Measurements from ENCODE around the gene NUP85.
"Not testable (repeated sequence)": the region's sequence is repeated elsewhere in the genome, so short reads cannot be mapped to it uniquely, and the experiment has no call there.

The NUP85 gene

DNA sequence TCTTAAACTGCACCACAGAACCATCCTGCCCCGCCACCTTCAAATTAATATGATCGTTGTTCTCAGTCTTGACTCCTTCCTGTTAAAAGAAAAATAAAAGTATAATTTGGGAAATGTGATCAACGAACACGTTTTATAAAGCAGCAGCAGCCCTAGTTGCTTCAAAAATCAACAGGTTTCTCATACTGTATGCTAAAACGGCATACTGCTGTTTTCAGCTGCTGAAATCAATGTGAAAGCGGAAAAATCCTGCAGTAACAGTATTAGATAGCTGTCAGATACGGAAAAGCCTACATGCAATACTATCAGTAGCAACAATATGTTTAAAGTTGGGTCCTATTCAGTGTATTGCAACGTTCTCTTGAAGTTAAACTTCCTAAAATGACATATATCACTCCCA lies 24.4 kb upstream of the NUP85 start:
- Histone ChIP-seq H3K36me3 (ENCODE audit: control insufficient read depth, low read depth, low read length) (peaks cover 38% of the 10 kb centered on the region), H3K4me3 (ENCODE audit: low read length) (peak overlapping the region; percentile 86), H3K27ac (ENCODE audit: low read length) (no peak overlapping the region), H3K9ac (ENCODE audit: low read length) (peak overlapping the region; percentile 88), H3K4me1 (ENCODE audit: control insufficient read depth, low read depth, low read length) (peaks cover 4% of the 10 kb centered on the region), H3K27me3 (ENCODE audit: control insufficient read depth, insufficient read depth, low read length) (no peaks in the 10 kb centered on the region), H3K9me3 (ENCODE audit: control insufficient read depth, low read depth, low read length) (no peaks in the 10 kb centered on the region)

DNA sequence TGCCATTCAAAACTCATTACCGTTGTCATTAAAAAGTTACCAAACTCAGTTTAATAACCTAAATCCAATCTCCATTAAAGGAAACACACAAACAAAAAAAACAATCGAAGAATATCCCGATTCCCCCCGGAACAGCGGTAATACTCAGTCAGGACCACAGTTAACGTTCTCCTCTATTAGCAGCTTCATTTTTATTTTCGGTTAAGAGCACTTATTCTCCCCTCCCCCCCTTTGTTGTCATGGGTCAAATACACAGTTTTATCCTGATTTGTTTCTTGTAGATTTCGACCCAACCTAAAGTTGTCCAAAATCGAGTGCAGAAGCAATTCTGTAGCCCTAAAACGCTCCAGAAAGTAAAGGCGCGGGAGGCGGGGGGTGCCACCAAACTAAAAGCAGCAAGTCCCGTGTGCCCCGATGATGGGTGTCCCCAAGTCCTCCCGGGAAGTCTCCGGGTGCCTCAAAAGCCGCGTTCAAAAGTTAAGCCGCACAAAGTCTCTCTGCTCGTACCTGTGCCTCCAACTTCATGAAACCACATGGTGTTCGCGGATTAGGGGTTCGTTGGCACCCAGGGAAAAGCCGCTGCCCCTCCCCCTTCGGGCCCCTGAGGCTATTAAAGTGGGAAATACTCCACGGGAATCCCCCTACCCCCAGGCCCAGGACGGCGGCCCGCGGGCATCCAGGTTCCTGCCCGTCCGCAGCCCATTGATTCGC lies 23.7 kb upstream of the NUP85 start:
- H3K9me3 ChIP-seq (ENCODE audit: control insufficient read depth, low read depth, low read length), result no peaks in the 10 kb centered on the region
- H3K27me3 ChIP-seq (ENCODE audit: control insufficient read depth, insufficient read depth, low read length), result no peaks in the 10 kb centered on the region
- H3K9ac ChIP-seq (ENCODE audit: low read length), result peak overlapping the region; percentile 88
- peak overlapping the region; percentile 86 for H3K4me3 ChIP-seq (ENCODE audit: low read length)
- peak overlapping the region; percentile 51 for H3K27ac ChIP-seq (ENCODE audit: low read length)
- H3K4me1 ChIP-seq (ENCODE audit: control insufficient read depth, low read depth, low read length), result peaks cover 4% of the 10 kb centered on the region
- peaks cover 32% of the 10 kb centered on the region for H3K36me3 ChIP-seq (ENCODE audit: control insufficient read depth, low read depth, low read length)

- Histone ChIP-seq H3K4me3 (ENCODE audit: low read length) (peak overlapping the region; percentile 86), H3K36me3 (ENCODE audit: control insufficient read depth, low read depth, low read length) (peaks cover 28% of the 10 kb centered on the region), H3K27ac (ENCODE audit: low read length) (peak overlapping the region; percentile 51), H3K27me3 (ENCODE audit: control insufficient read depth, insufficient read depth, low read length) (no peaks in the 10 kb centered on the region), H3K9ac (ENCODE audit: low read length) (peak overlapping the region; percentile 88), H3K9me3 (ENCODE audit: control insufficient read depth, low read depth, low read length) (no peaks in the 10 kb centered on the region), H3K4me1 (ENCODE audit: control insufficient read depth, low read depth, low read length) (peaks cover 4% of the 10 kb centered on the region)
Measured at GRCh38 chr17:75182319-75182568, 23.2 kb upstream of the NUP85 start.

DNA sequence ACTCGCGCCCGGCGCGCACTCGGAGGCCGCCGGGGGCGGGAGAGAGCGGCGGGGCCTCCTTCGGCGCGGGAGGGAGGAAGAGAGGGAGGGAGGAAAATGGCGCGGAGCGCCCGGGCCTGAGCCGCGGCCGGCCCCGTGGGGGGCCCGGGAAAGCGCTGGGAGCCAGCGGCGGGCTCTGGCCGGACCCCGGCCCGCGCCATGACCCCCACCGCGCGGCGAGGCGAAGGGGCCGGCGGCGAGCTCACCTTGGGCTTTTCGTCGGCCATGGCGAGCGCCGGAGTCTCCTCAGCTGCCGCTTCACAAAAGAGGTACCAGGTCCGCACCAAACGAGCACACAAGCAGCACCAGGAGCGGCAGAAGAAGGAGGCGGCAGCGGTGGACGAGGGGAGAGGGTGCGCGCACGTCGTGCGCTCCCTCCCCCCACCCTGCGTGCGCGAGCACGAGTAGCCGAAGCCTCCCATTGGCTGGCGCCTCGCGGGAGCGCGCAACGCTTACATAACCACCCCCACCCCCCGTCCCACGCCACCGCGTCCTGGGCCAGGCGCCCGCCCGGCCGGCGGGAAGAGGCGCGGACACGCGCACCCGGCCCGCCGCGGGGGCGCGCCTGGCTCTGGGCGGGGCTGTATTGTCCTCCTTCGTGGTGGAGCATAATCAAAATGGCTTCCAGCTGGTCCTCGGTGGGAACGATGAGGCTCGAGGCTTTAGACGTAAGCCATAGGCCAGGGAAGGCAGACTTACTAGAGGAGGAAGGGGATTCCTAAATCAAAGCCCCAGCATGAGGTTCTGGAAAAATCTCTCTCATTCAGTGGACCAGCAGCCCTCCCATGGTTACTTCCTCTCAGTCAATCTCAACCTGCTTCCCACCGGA lies 22.7 kb upstream of the NUP85 start, which contains the start of gene SUMO2:
Gene SUMO2 (minus strand): TSS at position 391 of the 868 bp plus-strand sequence. CDS start 125 bp downstream, at position 266.
- no peaks in the 10 kb centered on the region for H3K9me3 ChIP-seq (ENCODE audit: control insufficient read depth, low read depth, low read length)

DNA sequence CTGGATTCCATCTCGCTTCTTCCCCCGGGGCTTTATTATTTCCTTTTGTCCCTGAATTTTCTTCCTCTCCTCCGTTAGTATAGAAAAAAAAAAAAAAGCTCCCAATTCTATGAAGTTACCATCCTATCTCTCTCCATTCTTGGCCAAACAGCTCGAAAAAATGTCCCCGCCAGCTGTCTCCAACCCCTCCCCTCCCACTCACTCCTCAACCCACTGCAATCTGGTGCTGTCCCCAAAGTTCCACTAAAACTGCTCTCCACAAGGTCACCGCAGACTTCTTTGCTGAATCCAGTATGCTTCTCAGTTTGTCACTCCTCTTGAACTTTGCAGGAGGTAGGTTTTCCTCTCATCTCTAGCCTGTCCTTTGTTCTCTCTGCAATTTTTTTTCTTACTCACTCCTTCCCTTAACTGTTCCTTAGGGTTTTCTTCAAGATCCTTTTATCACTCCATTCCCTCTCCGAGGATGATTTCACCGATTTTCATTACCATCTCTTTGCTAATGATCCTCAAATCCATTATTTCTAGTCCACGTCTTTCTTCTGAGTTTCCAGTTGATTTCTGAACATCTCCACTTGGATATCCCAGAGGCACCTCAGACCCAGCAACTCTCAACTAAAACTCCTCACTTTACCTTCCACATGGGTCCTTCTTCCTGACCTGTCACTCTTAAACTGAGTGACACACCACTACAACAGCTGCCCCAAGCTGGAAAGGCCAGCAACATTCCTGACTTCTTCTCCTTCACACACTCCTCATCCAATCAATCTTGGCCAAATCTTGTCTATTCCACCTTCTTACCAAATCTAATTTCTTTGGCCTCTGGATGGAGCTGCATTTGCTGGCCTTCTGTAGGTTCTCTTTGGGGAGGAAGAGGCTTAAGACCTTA lies 21.2 kb upstream of the NUP85 start:
- H3K27ac ChIP-seq (ENCODE audit: low read length), result no peak overlapping the region
- no peak overlapping the region for H3K4me3 ChIP-seq (ENCODE audit: low read length)
- H3K36me3 ChIP-seq (ENCODE audit: control insufficient read depth, low read depth, low read length), result peaks cover 13% of the 10 kb centered on the region
- H3K27me3 ChIP-seq (ENCODE audit: control insufficient read depth, insufficient read depth, low read length), result no peaks in the 10 kb centered on the region
- H3K9me3 ChIP-seq (ENCODE audit: control insufficient read depth, low read depth, low read length), result no peaks in the 10 kb centered on the region
- peaks cover 4% of the 10 kb centered on the region for H3K4me1 ChIP-seq (ENCODE audit: control insufficient read depth, low read depth, low read length)
- H3K9ac ChIP-seq (ENCODE audit: low read length), result no peak overlapping the region

More for the DNA sequence above, 22.7 kb upstream of the NUP85 start, which contains the start of gene SUMO2:
- H3K27me3 ChIP-seq (ENCODE audit: control insufficient read depth, insufficient read depth, low read length), result no peaks in the 10 kb centered on the region
- peak within 1 kb of the TSS; percentile 90 for H3K27ac ChIP-seq (ENCODE audit: low read length)
- H3K4me3 ChIP-seq (ENCODE audit: low read length), result peak within 1 kb of the TSS; percentile 86
- H3K9ac ChIP-seq (ENCODE audit: low read length), result peak within 1 kb of the TSS; percentile 88
- H3K4me1 ChIP-seq (ENCODE audit: control insufficient read depth, low read depth, low read length), result peaks cover 4% of the 10 kb centered on the region
- H3K36me3 ChIP-seq (ENCODE audit: control insufficient read depth, low read depth, low read length), result peaks cover 26% of the 10 kb centered on the region

GRCh38 chr17:75188614-75189013 lies 16.9 kb upstream of the NUP85 start:
- Histone ChIP-seq H3K9me3 (ENCODE audit: control insufficient read depth, low read depth, low read length) (no peaks in the 10 kb centered on the region), H3K27ac (ENCODE audit: low read length) (no peak overlapping the region), H3K9ac (ENCODE audit: low read length) (no peak overlapping the region), H3K36me3 (ENCODE audit: control insufficient read depth, low read depth, low read length) (no peaks in the 10 kb centered on the region), H3K27me3 (ENCODE audit: control insufficient read depth, insufficient read depth, low read length) (no peaks in the 10 kb centered on the region), H3K4me1 (ENCODE audit: control insufficient read depth, low read depth, low read length) (no peaks in the 10 kb centered on the region), H3K4me3 (ENCODE audit: low read length) (no peak overlapping the region)

GRCh38 chr17:75191584-75191983 lies 13.9 kb upstream of the NUP85 start:
- H3K9ac ChIP-seq (ENCODE audit: low read length), result no peak overlapping the region
- H3K36me3 ChIP-seq (ENCODE audit: control insufficient read depth, low read depth, low read length), result no peaks in the 10 kb centered on the region
- H3K9me3 ChIP-seq (ENCODE audit: control insufficient read depth, low read depth, low read length), result no peaks in the 10 kb centered on the region
- H3K27ac ChIP-seq (ENCODE audit: low read length), result no peak overlapping the region
- H3K4me3 ChIP-seq (ENCODE audit: low read length), result no peak overlapping the region
- H3K27me3 ChIP-seq (ENCODE audit: control insufficient read depth, insufficient read depth, low read length), result no peaks in the 10 kb centered on the region
- no peaks in the 10 kb centered on the region for H3K4me1 ChIP-seq (ENCODE audit: control insufficient read depth, low read depth, low read length)

GRCh38 chr17:75194879-75195278 lies 10.6 kb upstream of the NUP85 start:
- H3K27ac ChIP-seq (ENCODE audit: low read length), result no peak overlapping the region
- H3K4me1 ChIP-seq (ENCODE audit: control insufficient read depth, low read depth, low read length), result no peaks in the 10 kb centered on the region
- H3K36me3 ChIP-seq (ENCODE audit: control insufficient read depth, low read depth, low read length), result no peaks in the 10 kb centered on the region
- no peaks in the 10 kb centered on the region for H3K27me3 ChIP-seq (ENCODE audit: control insufficient read depth, insufficient read depth, low read length)
- no peak overlapping the region for H3K9ac ChIP-seq (ENCODE audit: low read length)
- H3K9me3 ChIP-seq (ENCODE audit: control insufficient read depth, low read depth, low read length), result no peaks in the 10 kb centered on the region
- H3K4me3 ChIP-seq (ENCODE audit: low read length), result no peak overlapping the region

DNA sequence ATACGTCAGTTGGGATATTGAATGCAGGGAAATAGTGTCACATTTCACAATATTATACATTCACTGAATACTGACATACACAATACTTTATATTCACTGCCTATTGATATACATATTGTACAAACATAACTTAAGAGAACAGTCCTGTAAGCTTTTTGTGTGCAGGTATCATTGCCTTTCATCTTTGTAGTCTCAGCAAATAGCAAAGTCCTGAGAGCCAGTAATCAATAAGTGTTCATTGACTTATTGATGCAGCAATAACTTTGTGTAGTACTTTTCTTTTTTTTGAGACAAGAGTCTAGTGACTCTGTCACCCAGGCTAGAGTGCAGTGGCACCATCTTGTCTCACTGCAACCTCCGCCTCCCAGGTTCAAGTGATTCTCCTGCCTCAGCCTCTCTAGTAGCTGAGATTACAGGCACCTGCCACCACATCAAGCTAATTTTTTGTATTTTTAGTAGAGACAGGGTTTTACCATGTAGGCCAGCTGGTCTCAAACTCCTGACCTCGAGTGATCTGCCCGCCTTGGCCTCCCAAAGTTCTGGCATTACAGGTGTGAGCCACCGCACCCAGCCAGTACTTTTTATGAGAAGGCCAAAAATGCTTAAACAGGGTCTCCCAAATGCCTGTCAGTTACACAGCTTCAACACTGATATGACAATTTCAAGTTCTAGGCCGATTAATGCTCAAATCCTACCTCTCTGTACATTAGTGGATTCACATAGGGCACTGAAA lies 5.4 kb upstream of the NUP85 start:
- Histone ChIP-seq H3K27me3 (ENCODE audit: control insufficient read depth, insufficient read depth, low read length) (no peaks in the 10 kb centered on the region), H3K36me3 (ENCODE audit: control insufficient read depth, low read depth, low read length) (no peaks in the 10 kb centered on the region), H3K9ac (ENCODE audit: low read length) (no peak overlapping the region), H3K9me3 (ENCODE audit: control insufficient read depth, low read depth, low read length) (no peaks in the 10 kb centered on the region), H3K4me1 (ENCODE audit: control insufficient read depth, low read depth, low read length) (no peaks in the 10 kb centered on the region), H3K4me3 (ENCODE audit: low read length) (no peak overlapping the region), H3K27ac (ENCODE audit: low read length) (no peak overlapping the region)

- H3K9me3 ChIP-seq (ENCODE audit: control insufficient read depth, low read depth, low read length), result no peaks in the 10 kb centered on the region
- peak overlapping the region; percentile 97 for H3K4me3 ChIP-seq (ENCODE audit: low read length)
- no peaks in the 10 kb centered on the region for H3K27me3 ChIP-seq (ENCODE audit: control insufficient read depth, insufficient read depth, low read length)
- peak overlapping the region; percentile 93 for H3K27ac ChIP-seq (ENCODE audit: low read length)
- H3K9ac ChIP-seq (ENCODE audit: low read length), result peak overlapping the region; percentile 98
- H3K36me3 ChIP-seq (ENCODE audit: control insufficient read depth, low read depth, low read length), result peaks cover 19% of the 10 kb centered on the region
- no peaks in the 10 kb centered on the region for H3K4me1 ChIP-seq (ENCODE audit: control insufficient read depth, low read depth, low read length)
Measured at GRCh38 chr17:75205793-75206163, 299 bp downstream of the NUP85 start.

DNA sequence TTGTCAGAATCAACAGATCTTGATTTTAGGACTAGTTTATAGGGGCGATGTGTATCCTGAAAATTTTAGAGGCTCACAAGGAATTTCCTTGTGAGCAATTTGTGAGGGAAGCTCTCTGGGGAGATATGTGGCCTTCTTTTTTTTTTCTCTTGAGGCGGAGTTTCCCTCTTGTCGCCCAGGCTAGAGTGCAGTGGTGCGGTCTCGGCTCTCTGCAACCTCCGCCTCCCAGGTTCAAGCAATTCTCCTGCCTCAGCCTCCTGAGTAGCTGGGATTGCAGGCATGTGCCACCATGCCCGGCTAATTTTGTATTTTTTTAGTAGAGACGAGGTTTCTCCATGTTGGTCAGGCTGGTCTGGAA lies 1.6 kb downstream of the NUP85 start:
- not testable (repeated sequence) for H3K27ac ChIP-seq (ENCODE audit: low read length)

More for the DNA sequence above, 1.6 kb downstream of the NUP85 start:
- Histone ChIP-seq H3K36me3 (ENCODE audit: control insufficient read depth, low read depth, low read length) (peaks cover 31% of the 10 kb centered on the region), H3K4me3 (ENCODE audit: low read length) (peak overlapping the region; percentile 97)
- not testable (repeated sequence) for H3K9me3 ChIP-seq (ENCODE audit: control insufficient read depth, low read depth, low read length); H3K9ac ChIP-seq (ENCODE audit: low read length); H3K4me1 ChIP-seq (ENCODE audit: control insufficient read depth, low read depth, low read length); H3K27me3 ChIP-seq (ENCODE audit: control insufficient read depth, insufficient read depth, low read length)
